ENCODE measurements around the gene MGAT4C. TPM values are rescaled to one million over a fixed set of nuclear protein-coding genes. Genes with fewer than 3 reads are reported as not detected.

MGAT4C gene
- total RNA-seq, 1 experiment from 2014 or later: not detected

GRCh38 chr12:86226481-86226880, 29.7 kb downstream of the MGAT4C start:
- Mint-ChIP-seq H3K27me3 (ENCODE audit: insufficient read depth, unreplicated experiment) (peaks cover 5% of the 10 kb centered on the region), H3K9me3 (ENCODE audit: unreplicated experiment) (no peaks in the 10 kb centered on the region), H3K4me1 (ENCODE audit: low read depth, unreplicated experiment) (no peaks in the 10 kb centered on the region), H3K27ac (ENCODE audit: unreplicated experiment) (no peak overlapping the region), H3K36me3 (ENCODE audit: insufficient read depth, unreplicated experiment) (no peaks in the 10 kb centered on the region), H3K4me3 (ENCODE audit: unreplicated experiment) (no peak overlapping the region)
- Histone ChIP-seq H3K4me1 (no peaks in the 10 kb centered on the region), H3K4me3 (ENCODE audit: low read depth, low read length) (no peak overlapping the region), H3K9me3 (no peaks in the 10 kb centered on the region), H3K27me3 (replicated peaks; ENCODE audit: control insufficient read depth, insufficient read depth, low read length) (no peaks in the 10 kb centered on the region), H3K36me3 (ENCODE audit: control insufficient read depth, insufficient read depth, low read length) (no peaks in the 10 kb centered on the region)
- ChIA-PET CTCF (no interaction called here), POLR2A (no interaction called here)
- DNase-seq: no peak
- BruUV-seq (replicated peaks): no TSS peak
- no peak for TF ChIP-seq CTCF (IDR thresholded peaks at IDR 0.05; ENCODE audit: insufficient read depth in 1 of 2, low read depth in 1 of 2, low read length in 1 of 2, severe bottlenecking in 1 of 2, unreplicated experiment in 1 of 2)
- intact Hi-C loops (cut with micrococcal nuclease; ENCODE audit: unreplicated experiment): no loop called here

GRCh38 chr12:86216591-86216990, 39.6 kb downstream of the MGAT4C start:
- Mint-ChIP-seq H3K27ac (ENCODE audit: unreplicated experiment) (no peak overlapping the region), H3K9me3 (ENCODE audit: unreplicated experiment) (no peaks in the 10 kb centered on the region), H3K4me3 (ENCODE audit: unreplicated experiment) (no peak overlapping the region), H3K27me3 (ENCODE audit: insufficient read depth, unreplicated experiment) (no peaks in the 10 kb centered on the region), H3K36me3 (ENCODE audit: insufficient read depth, unreplicated experiment) (no peaks in the 10 kb centered on the region), H3K4me1 (ENCODE audit: low read depth, unreplicated experiment) (no peaks in the 10 kb centered on the region)
- no TSS peak for BruUV-seq (replicated peaks)
- Histone ChIP-seq H3K4me1 (no peaks in the 10 kb centered on the region), H3K4me3 (ENCODE audit: low read depth, low read length) (no peak overlapping the region), H3K27me3 (replicated peaks; ENCODE audit: control insufficient read depth, insufficient read depth, low read length) (no peaks in the 10 kb centered on the region), H3K36me3 (ENCODE audit: control insufficient read depth, insufficient read depth, low read length) (no peaks in the 10 kb centered on the region), H3K9me3 (no peaks in the 10 kb centered on the region)
- no peak for TF ChIP-seq CTCF (IDR thresholded peaks at IDR 0.05; ENCODE audit: insufficient read depth in 1 of 2, low read depth in 1 of 2, low read length in 1 of 2, severe bottlenecking in 1 of 2, unreplicated experiment in 1 of 2)
- ChIA-PET POLR2A (no interaction called here), CTCF (no interaction called here)
- intact Hi-C loops (cut with micrococcal nuclease; ENCODE audit: unreplicated experiment): no loop called here
- no peak for DNase-seq

GRCh38 chr12:86213012-86213411, 43.2 kb downstream of the MGAT4C start:
- Mint-ChIP-seq H3K36me3 (ENCODE audit: insufficient read depth, unreplicated experiment) (no peaks in the 10 kb centered on the region), H3K9me3 (ENCODE audit: unreplicated experiment) (no peaks in the 10 kb centered on the region), H3K27me3 (ENCODE audit: insufficient read depth, unreplicated experiment) (no peaks in the 10 kb centered on the region), H3K27ac (ENCODE audit: unreplicated experiment) (no peak overlapping the region), H3K4me1 (ENCODE audit: low read depth, unreplicated experiment) (no peaks in the 10 kb centered on the region), H3K4me3 (ENCODE audit: unreplicated experiment) (no peak overlapping the region)
- BruUV-seq (replicated peaks): no TSS peak
- CTCF ChIA-PET: no interaction called here
- TF ChIP-seq CTCF (IDR thresholded peaks at IDR 0.05; ENCODE audit: insufficient read depth in 1 of 2, low read depth in 1 of 2, low read length in 1 of 2, severe bottlenecking in 1 of 2, unreplicated experiment in 1 of 2): no peak
- no peaks in the 10 kb centered on the region for H3K36me3 ChIP-seq (ENCODE audit: control insufficient read depth, insufficient read depth, low read length)
- no peak overlapping the region for H3K4me3 ChIP-seq (ENCODE audit: low read depth, low read length)
- intact Hi-C loops (cut with micrococcal nuclease; ENCODE audit: unreplicated experiment): no loop called here
- no peak for DNase-seq
- H3K9me3 ChIP-seq: no peaks in the 10 kb centered on the region
- POLR2A ChIA-PET: no interaction called here
- H3K27me3 ChIP-seq (replicated peaks; ENCODE audit: control insufficient read depth, insufficient read depth, low read length): no peaks in the 10 kb centered on the region
- H3K4me1 ChIP-seq: no peaks in the 10 kb centered on the region

Measured in Caco-2 (cell line).